NT2/D1 (cell line): Measurements from ENCODE around the gene SLC8A1.

Experiments used
- YY1 ChIP-seq: IDR thresholded peaks from 2 replicates; pipeline ENCODE4 v1.6.1; 2011; ENCODE audit not compliant: insufficient read length, insufficient read depth
- ZNF274 ChIP-seq: IDR thresholded peaks from 2 replicates; pipeline ENCODE4 v1.6.1; 2011; ENCODE audit warnings: mild to moderate bottlenecking, low read depth, low read length

DNA sequence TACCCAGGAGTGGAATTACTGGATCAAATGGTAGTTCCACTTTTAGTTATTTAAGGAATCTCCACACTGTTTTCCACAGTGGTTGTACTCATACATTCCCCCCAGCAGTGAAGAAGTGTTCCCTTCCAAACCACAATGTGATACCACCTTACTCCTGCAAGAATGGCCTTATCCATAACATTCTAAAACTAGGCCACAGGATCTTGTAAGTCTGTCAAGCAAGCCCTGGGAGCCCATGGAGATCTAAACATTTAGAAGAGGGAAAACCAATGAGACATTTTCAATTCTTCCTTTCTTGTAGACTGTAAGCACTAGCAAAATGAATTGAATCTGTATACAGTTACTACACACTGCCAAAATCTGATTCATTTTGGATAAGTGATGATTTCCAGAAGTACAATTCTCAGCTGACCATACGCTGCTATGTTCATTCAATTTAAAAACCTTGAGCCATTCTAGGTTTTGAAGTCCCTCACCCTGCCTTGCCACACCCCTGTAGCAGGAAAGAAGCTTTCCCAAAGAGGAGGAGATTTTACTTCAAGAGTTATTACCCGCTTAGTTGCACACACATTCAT, 149.1 kb downstream of the SLC8A1 start:
- no peak for TF ChIP-seq YY1
- no peak for TF ChIP-seq ZNF274
